ENCODE measurements around the gene PPP1R1A.

PPP1R1A gene

GRCh38 chr12:54569072-54569471, 19.4 kb downstream of the PPP1R1A start:
- Histone ChIP-seq H3K4me3 (ENCODE audit: insufficient read depth, low read length, poor library complexity, severe bottlenecking) (no peak overlapping the region), H4K20me1 (ENCODE audit: low read depth, low read length) (no peaks in the 10 kb centered on the region), H3K27ac (ENCODE audit: low read depth, low read length) (no peak overlapping the region), H3K27me3 (ENCODE audit: low read length) (no peaks in the 10 kb centered on the region), H3K36me3 (ENCODE audit: low read length) (no peaks in the 10 kb centered on the region), H3K9me3 (ENCODE audit: insufficient read depth, low read length) (no peaks in the 10 kb centered on the region), H2AFZ (ENCODE audit: low read depth, low read length, severe bottlenecking) (no peak overlapping the region), H3F3A (ENCODE audit: insufficient read depth) (no peaks in the 10 kb centered on the region), H3K9me2 (replicated peaks; ENCODE audit: insufficient read depth, low read length) (no peaks in the 10 kb centered on the region), H3K79me2 (ENCODE audit: insufficient read depth, low read length) (no peaks in the 10 kb centered on the region), H3K4me2 (ENCODE audit: low read depth, low read length, poor library complexity, severe bottlenecking) (no peak overlapping the region), H3K9ac (ENCODE audit: low read length) (no peak overlapping the region)
- TF ChIP-seq CTCF (IDR thresholded peaks at IDR 0.05; ENCODE audit: insufficient read depth, low read length, poor library complexity, severe bottlenecking): no peak
- no peak for TF ChIP-seq EZH2phosphoT487 (conservative IDR thresholded peaks at IDR 0.05; ENCODE audit: low read length)

GRCh38 chr12:54566792-54567191, 21.7 kb downstream of the PPP1R1A start:
- H3F3A ChIP-seq (ENCODE audit: insufficient read depth): no peaks in the 10 kb centered on the region
- no peak overlapping the region for H2AFZ ChIP-seq (ENCODE audit: low read depth, low read length, severe bottlenecking)
- H3K27ac ChIP-seq (ENCODE audit: low read depth, low read length): no peak overlapping the region
- no peak overlapping the region for H3K4me2 ChIP-seq (ENCODE audit: low read depth, low read length, poor library complexity, severe bottlenecking)
- no peaks in the 10 kb centered on the region for H3K79me2 ChIP-seq (ENCODE audit: insufficient read depth, low read length)
- H3K36me3 ChIP-seq (ENCODE audit: low read length): no peaks in the 10 kb centered on the region
- H3K9ac ChIP-seq (ENCODE audit: low read length): no peak overlapping the region
- H3K9me3 ChIP-seq (ENCODE audit: insufficient read depth, low read length): no peaks in the 10 kb centered on the region
- H3K4me3 ChIP-seq (ENCODE audit: insufficient read depth, low read length, poor library complexity, severe bottlenecking): no peak overlapping the region
- no peaks in the 10 kb centered on the region for H3K27me3 ChIP-seq (ENCODE audit: low read length)
- no peak for TF ChIP-seq CTCF (IDR thresholded peaks at IDR 0.05; ENCODE audit: insufficient read depth, low read length, poor library complexity, severe bottlenecking)
- TF ChIP-seq EZH2phosphoT487 (conservative IDR thresholded peaks at IDR 0.05; ENCODE audit: low read length): no peak
- no peaks in the 10 kb centered on the region for H3K9me2 ChIP-seq (replicated peaks; ENCODE audit: insufficient read depth, low read length)
- no peaks in the 10 kb centered on the region for H4K20me1 ChIP-seq (ENCODE audit: low read depth, low read length)

GRCh38 chr12:54565986-54566544, 22.4 kb downstream of the PPP1R1A start:
- H3K4me3 ChIP-seq (ENCODE audit: insufficient read depth, low read length, poor library complexity, severe bottlenecking): no peak overlapping the region
- H3K27me3 ChIP-seq (ENCODE audit: low read length): no peaks in the 10 kb centered on the region
- no peak for TF ChIP-seq EZH2phosphoT487 (conservative IDR thresholded peaks at IDR 0.05; ENCODE audit: low read length)
- TF ChIP-seq CTCF (IDR thresholded peaks at IDR 0.05; ENCODE audit: insufficient read depth, low read length, poor library complexity, severe bottlenecking): no peak
- no peaks in the 10 kb centered on the region for H3K9me2 ChIP-seq (replicated peaks; ENCODE audit: insufficient read depth, low read length)
- no peak overlapping the region for H3K9ac ChIP-seq (ENCODE audit: low read length)
- no peaks in the 10 kb centered on the region for H3K9me3 ChIP-seq (ENCODE audit: insufficient read depth, low read length)
- no peaks in the 10 kb centered on the region for H3K36me3 ChIP-seq (ENCODE audit: low read length)
- no peak overlapping the region for H2AFZ ChIP-seq (ENCODE audit: low read depth, low read length, severe bottlenecking)
- no peak overlapping the region for H3K4me2 ChIP-seq (ENCODE audit: low read depth, low read length, poor library complexity, severe bottlenecking)
- H4K20me1 ChIP-seq (ENCODE audit: low read depth, low read length): no peaks in the 10 kb centered on the region
- H3K79me2 ChIP-seq (ENCODE audit: insufficient read depth, low read length): no peaks in the 10 kb centered on the region
- no peak overlapping the region for H3K27ac ChIP-seq (ENCODE audit: low read depth, low read length)
- no peaks in the 10 kb centered on the region for H3F3A ChIP-seq (ENCODE audit: insufficient read depth)
